ENCODE results near the gene LFNG. TPM values are rescaled to one million over a fixed set of nuclear protein-coding genes. Genes with fewer than 3 reads are reported as not detected.

Gene LFNG
- total RNA-seq (2014; rRNA removed; shearing (Covaris generic)): 3.4 and 5.6 TPM in 2 replicates

GRCh38 chr7:2519119-2519930, at the start of gene LFNG:
LFNG (plus strand) TSS chr7:2519774; CDS start chr7:2519862, 88 bp downstream.
- DNase-seq (ENCODE audit: low spot score): peak; percentile 91
- in situ Hi-C loops (cut with HindIII; ENCODE audit: low sequenced_read_pairs): no loop called here

GRCh38 chr7:2470204-2471021, 49.2 kb upstream of the LFNG start:
- no peak for DNase-seq (ENCODE audit: low spot score)
- in situ Hi-C loops (cut with HindIII; ENCODE audit: low sequenced_read_pairs): no loop called here

GRCh38 chr7:2471022-2471329, 48.6 kb upstream of the LFNG start:
- in situ Hi-C loops (cut with HindIII; ENCODE audit: low sequenced_read_pairs): no loop called here

GRCh38 chr7:2471396-2471795, 48.2 kb upstream of the LFNG start:
- no peak for DNase-seq (ENCODE audit: low spot score)
- in situ Hi-C loops (cut with HindIII; ENCODE audit: low sequenced_read_pairs): no loop called here

More at GRCh38 chr7:2471022-2471329, 48.6 kb upstream of the LFNG start:
- no peak for DNase-seq (ENCODE audit: low spot score)

- in situ Hi-C loops (cut with HindIII; ENCODE audit: low sequenced_read_pairs): no loop called here
These were observed 46.8 kb upstream of the LFNG start for GRCh38 chr7:2472739-2473138.

GRCh38 chr7:2473496-2474180, 45.9 kb upstream of the LFNG start:
- in situ Hi-C loops (cut with HindIII; ENCODE audit: low sequenced_read_pairs): no loop called here
- DNase-seq (ENCODE audit: low spot score): no peak

More at GRCh38 chr7:2472739-2473138, 46.8 kb upstream of the LFNG start:
- DNase-seq (ENCODE audit: low spot score): no peak

- in situ Hi-C loops (cut with HindIII; ENCODE audit: low sequenced_read_pairs): no loop called here
These were observed 45.4 kb upstream of the LFNG start for GRCh38 chr7:2474224-2474623.

GRCh38 chr7:2474813-2475677, 44.5 kb upstream of the LFNG start:
- in situ Hi-C loops (cut with HindIII; ENCODE audit: low sequenced_read_pairs): no loop called here
- no peak for DNase-seq (ENCODE audit: low spot score)

More at GRCh38 chr7:2474224-2474623, 45.4 kb upstream of the LFNG start:
- no peak for DNase-seq (ENCODE audit: low spot score)

GRCh38 chr7:2475678-2476015, 43.9 kb upstream of the LFNG start:
- DNase-seq (ENCODE audit: low spot score): no peak

GRCh38 chr7:2476298-2476697, 43.3 kb upstream of the LFNG start, which contains the start of gene GRIFIN:
GRIFIN (minus strand) TSS chr7:2476398; CDS start chr7:2476383, 15 bp downstream.
- DNase-seq (ENCODE audit: low spot score): no peak
- in situ Hi-C loops (cut with HindIII; ENCODE audit: low sequenced_read_pairs): no loop called here

More at GRCh38 chr7:2475678-2476015, 43.9 kb upstream of the LFNG start:
- in situ Hi-C loops (cut with HindIII; ENCODE audit: low sequenced_read_pairs): no loop called here

- in situ Hi-C loops (cut with HindIII; ENCODE audit: low sequenced_read_pairs): no loop called here
- no peak for DNase-seq (ENCODE audit: low spot score)
These were observed 42.7 kb upstream of the LFNG start for GRCh38 chr7:2476776-2477446.

- DNase-seq (ENCODE audit: low spot score): peak; percentile 45
- in situ Hi-C loops (cut with HindIII; ENCODE audit: low sequenced_read_pairs): no loop called here
These were observed 41.9 kb upstream of the LFNG start for GRCh38 chr7:2477447-2478398.

- in situ Hi-C loops (cut with HindIII; ENCODE audit: low sequenced_read_pairs): no loop called here
- peak; percentile 29 for DNase-seq (ENCODE audit: low spot score)
These were observed 41.2 kb upstream of the LFNG start for GRCh38 chr7:2478399-2478785.

GRCh38 chr7:2478800-2479199, 40.8 kb upstream of the LFNG start:
- in situ Hi-C loops (cut with HindIII; ENCODE audit: low sequenced_read_pairs): no loop called here
- DNase-seq (ENCODE audit: low spot score): no peak

GRCh38 chr7:2479276-2480069, 40.1 kb upstream of the LFNG start:
- DNase-seq (ENCODE audit: low spot score): no peak
- in situ Hi-C loops (cut with HindIII; ENCODE audit: low sequenced_read_pairs): no loop called here

GRCh38 chr7:2480070-2480408, 39.5 kb upstream of the LFNG start:
- no peak for DNase-seq (ENCODE audit: low spot score)
- in situ Hi-C loops (cut with HindIII; ENCODE audit: low sequenced_read_pairs): no loop called here

- DNase-seq (ENCODE audit: low spot score): no peak
- in situ Hi-C loops (cut with HindIII; ENCODE audit: low sequenced_read_pairs): no loop called here
These were observed 38.4 kb upstream of the LFNG start for GRCh38 chr7:2481195-2481594.
